Thoracic aorta (tissue), 2 donors: ENCODE data around the gene BRICD5. TPM values are rescaled to one million over a fixed set of nuclear protein-coding genes. Genes with fewer than 3 reads are reported as not detected.

ENCODE experiments used
- ATAC-seq: fragments of 150-250 bp; one replicate; pipeline ENCODE4 v1.8.0; 2017; ENCODE audit warnings: low read depth; ENCODE audit not compliant: insufficient number of reproducible peaks, low FRiP score
- DNase-seq: peaks from one replicate; pipeline ENCODE4 v3.0.0-alpha.2; 2020; ENCODE audit warnings: low spot score
- H3K27ac ChIP-seq, 2 donors: fragments of 200-600 bp; sonication (generic); 1 replicate in 1 of 2; 2 replicates in 1 of 2; pipeline ENCODE4 v1.5.1; 2016; ENCODE audit warnings: mild to moderate bottlenecking in 2 of 2, moderate library complexity in 2 of 2
- H3K27me3 ChIP-seq: fragments of 200-600 bp; sonication (generic); replicated peaks from 2 replicates; pipeline ENCODE4 v1.6.0; 2016; ENCODE audit warnings: mild to moderate bottlenecking; ENCODE audit not compliant: insufficient read depth
- H3K36me3 ChIP-seq: fragments of 200-600 bp; sonication (generic); one replicate; pipeline ENCODE4 v1.5.1; 2016
- H3K4me1 ChIP-seq, 2 donors: fragments of 200-600 bp; sonication (generic); 1 replicate in 1 of 2; 2 replicates in 1 of 2; pipeline versions ENCODE4 v1.5.1 to v1.6.0; 2016; ENCODE audit warnings: low read depth in 2 of 2, mild to moderate bottlenecking in 1 of 2; ENCODE audit not compliant: control insufficient read depth in 1 of 2
- H3K4me3 ChIP-seq: fragments of 200-600 bp; sonication (generic); 2 replicates; pipeline ENCODE4 v1.5.1; 2016; ENCODE audit warnings: mild to moderate bottlenecking
- H3K9me3 ChIP-seq: fragments of 200-600 bp; sonication (generic); 2 replicates; pipeline ENCODE4 v1.5.1; 2016
- total RNA-seq, 2 donors: library from RNA; depleted of rRNA; stranded (reverse); fragments of >200 nt; gene quantifications; one replicate each; pipeline versions ENCODE4 v1.1.0 to v1.2.3, GENCODE V29; 2016
- TF ChIP-seq, protein P1 (sequence below): fragments of 200-600 bp; sonication (generic); IDR thresholded peaks from one replicate; pipeline ENCODE4 v1.5.1; 2019; ENCODE audit warnings: antibody characterized with exemption

Gene BRICD5
- total RNA-seq, 2 donors from 2014 or later: 11.4 to 43.1 TPM

DNA sequence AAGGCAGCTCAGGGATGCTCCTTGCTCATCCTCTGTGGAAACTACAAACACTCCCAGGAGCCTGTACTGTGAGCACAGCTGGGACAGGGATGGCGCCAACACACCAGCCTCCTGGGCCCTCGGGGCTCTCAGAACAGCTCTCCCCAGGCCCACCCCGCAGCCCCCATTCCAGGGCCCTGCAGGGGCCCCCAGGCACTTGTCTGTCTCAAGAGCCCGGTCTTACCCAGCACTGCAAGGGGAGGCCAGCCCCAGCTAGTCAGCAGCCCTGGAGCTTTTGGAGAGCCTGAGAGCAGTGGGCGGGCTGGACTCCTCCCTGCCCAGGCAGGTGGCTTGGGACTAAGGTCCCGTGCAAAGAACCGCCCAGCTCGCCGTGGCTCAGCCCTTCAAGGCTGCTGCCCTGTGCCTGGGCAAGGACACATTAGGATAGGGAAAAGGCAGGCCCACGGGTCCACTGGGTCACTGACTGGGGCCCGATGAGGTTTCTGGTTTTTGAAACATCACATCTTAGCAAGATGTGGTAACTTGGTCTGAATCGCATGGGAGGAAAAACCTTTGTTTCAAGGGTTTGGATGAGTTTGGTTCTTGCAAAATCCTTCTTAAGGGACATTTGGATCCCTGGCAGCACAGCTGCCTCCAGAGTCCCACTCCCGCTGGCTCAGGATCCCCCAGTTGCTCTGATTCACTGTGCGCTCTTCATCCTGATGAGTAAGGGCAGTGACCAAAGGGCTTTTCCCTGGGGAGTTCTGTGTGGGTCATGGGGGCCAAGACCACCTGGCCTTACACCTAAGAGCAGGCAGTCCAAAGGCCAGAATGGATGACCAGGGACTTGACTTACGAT, 28.4 kb upstream of the BRICD5 start:
- no peaks in the 10 kb centered on the region for H3K27me3 ChIP-seq
- H3K27ac ChIP-seq: no peak overlapping the region
- H3K4me3 ChIP-seq: no peak overlapping the region
- DNase-seq (no peak), ATAC-seq (no peak)
- no peaks in the 10 kb centered on the region for H3K9me3 ChIP-seq
- TF ChIP-seq, protein P1, sequence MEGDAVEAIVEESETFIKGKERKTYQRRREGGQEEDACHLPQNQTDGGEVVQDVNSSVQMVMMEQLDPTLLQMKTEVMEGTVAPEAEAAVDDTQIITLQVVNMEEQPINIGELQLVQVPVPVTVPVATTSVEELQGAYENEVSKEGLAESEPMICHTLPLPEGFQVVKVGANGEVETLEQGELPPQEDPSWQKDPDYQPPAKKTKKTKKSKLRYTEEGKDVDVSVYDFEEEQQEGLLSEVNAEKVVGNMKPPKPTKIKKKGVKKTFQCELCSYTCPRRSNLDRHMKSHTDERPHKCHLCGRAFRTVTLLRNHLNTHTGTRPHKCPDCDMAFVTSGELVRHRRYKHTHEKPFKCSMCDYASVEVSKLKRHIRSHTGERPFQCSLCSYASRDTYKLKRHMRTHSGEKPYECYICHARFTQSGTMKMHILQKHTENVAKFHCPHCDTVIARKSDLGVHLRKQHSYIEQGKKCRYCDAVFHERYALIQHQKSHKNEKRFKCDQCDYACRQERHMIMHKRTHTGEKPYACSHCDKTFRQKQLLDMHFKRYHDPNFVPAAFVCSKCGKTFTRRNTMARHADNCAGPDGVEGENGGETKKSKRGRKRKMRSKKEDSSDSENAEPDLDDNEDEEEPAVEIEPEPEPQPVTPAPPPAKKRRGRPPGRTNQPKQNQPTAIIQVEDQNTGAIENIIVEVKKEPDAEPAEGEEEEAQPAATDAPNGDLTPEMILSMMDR: no peak
- peaks cover 10 to 14% of the 10 kb centered on the region in 2 donors for H3K4me1 ChIP-seq
- H3K36me3 ChIP-seq: peaks cover 32% of the 10 kb centered on the region

DNA sequence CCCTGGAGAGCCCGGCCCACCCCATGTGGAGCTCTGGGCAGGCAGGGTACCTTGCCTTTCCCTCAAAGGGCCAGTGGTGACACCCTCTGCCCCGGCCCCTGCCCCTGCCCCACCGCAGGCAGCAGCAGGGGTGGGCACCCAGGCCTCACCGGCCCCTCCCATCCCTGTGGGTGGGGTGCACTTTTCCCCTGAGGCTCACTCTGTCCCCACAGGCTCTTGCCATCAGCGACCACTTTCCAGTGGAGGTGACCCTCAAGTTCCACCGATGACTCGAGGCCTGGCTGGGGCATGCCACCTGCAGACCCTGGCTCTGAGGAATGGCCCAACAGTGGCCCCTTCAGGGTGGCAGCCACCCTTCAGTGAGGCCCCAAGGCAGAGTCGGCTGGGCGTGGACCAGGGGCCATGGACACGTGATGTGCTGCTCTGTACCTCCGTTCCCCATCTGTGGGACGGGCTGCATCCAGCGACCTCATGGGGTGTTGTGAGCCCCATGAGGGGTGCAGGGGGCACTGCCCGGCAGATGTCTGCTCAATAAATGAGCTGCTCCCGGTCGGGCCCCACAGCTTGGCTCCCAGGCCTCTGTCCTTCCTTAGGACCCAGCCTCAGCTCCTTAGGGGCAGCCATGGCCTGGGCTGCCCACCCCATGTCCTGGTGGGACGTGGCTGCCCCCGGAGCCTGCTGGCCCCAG, 27.6 kb upstream of the BRICD5 start:
- no peak for ATAC-seq
- H3K4me1 ChIP-seq: peaks cover 10 to 14% of the 10 kb centered on the region in 2 donors
- H3K4me3 ChIP-seq: no peak overlapping the region
- no peaks in the 10 kb centered on the region for H3K27me3 ChIP-seq
- TF ChIP-seq, protein P1: no peak
- no peak for DNase-seq
- H3K9me3 ChIP-seq: no peaks in the 10 kb centered on the region
- no peak overlapping the region for H3K27ac ChIP-seq
- H3K36me3 ChIP-seq: peaks cover 35% of the 10 kb centered on the region

DNA sequence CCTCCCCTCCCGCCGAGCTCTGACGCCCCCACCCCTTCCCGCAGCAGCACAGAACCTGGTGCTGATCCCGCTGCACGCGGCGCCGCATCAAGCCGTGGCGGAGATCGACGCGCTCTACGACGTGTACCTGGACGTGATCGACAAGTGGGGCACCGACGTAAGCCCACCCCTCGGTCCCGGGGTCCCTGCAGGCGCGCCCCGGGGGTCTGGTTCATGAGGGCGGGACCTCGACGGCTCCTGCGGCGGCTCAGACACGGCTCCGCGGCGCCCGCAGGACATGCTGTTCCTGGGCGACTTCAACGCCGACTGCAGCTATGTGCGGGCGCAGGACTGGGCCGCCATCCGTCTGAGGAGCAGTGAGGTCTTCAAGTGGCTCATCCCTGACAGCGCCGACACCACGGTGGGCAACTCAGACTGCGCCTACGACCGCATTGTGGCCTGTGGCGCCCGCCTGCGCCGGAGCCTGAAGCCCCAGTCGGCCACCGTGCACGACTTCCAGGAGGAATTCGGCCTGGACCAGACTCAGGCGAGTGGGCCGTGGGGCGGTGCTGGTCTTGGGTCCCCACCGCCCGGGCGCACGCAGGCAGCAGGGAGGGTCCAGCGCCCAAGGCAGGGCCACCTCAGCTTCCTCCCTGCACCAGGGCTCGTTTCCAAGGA, 27.0 kb upstream of the BRICD5 start:
- no peak overlapping the region for H3K4me3 ChIP-seq

DNA sequence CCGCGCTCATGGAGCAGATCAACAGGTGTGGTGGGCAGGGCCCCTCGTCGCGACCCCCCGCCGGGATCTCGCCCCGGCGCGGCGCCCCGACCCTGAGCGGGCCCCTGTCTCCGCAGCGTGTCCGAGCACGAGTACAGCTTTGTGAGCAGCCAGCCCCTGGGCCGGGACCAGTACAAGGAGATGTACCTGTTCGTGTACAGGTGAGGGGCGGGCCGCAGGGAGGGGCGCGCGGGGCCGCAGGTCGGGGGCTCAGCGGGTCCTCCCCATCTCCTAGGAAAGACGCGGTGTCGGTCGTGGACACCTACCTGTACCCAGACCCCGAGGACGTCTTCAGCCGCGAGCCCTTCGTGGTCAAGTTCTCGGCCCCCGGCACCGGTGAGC, 26.4 kb upstream of the BRICD5 start:
- Histone ChIP-seq H3K36me3 (peaks cover 37% of the 10 kb centered on the region), H3K27me3 (no peaks in the 10 kb centered on the region), H3K4me3 (peak overlapping the region; percentile 57), H3K27ac (no peak overlapping the region), H3K4me1 (peaks cover 10 to 14% of the 10 kb centered on the region in 2 donors), H3K9me3 (no peaks in the 10 kb centered on the region)
- DNase-seq: no peak
- no peak for ATAC-seq
- TF ChIP-seq, protein P1: no peak

More for the DNA sequence above, 27.0 kb upstream of the BRICD5 start:
- H3K36me3 ChIP-seq: peaks cover 37% of the 10 kb centered on the region
- no peak for ATAC-seq
- H3K27ac ChIP-seq: no peak overlapping the region
- TF ChIP-seq, protein P1: no peak
- no peaks in the 10 kb centered on the region for H3K27me3 ChIP-seq
- DNase-seq: no peak
- H3K9me3 ChIP-seq: no peaks in the 10 kb centered on the region
- peaks cover 10 to 14% of the 10 kb centered on the region in 2 donors for H3K4me1 ChIP-seq
